ENCODE results near the gene PDZK1. TPM values are rescaled to one million over a fixed set of nuclear protein-coding genes. Genes with fewer than 3 reads are reported as not detected.
"Not testable (repeated sequence)": the region's sequence is repeated elsewhere in the genome, so short reads cannot be mapped to it uniquely, and the experiment has no call there.

PDZK1 gene
- total RNA-seq, 1 donor from 2014 or later, result under 0.01 TPM

DNA sequence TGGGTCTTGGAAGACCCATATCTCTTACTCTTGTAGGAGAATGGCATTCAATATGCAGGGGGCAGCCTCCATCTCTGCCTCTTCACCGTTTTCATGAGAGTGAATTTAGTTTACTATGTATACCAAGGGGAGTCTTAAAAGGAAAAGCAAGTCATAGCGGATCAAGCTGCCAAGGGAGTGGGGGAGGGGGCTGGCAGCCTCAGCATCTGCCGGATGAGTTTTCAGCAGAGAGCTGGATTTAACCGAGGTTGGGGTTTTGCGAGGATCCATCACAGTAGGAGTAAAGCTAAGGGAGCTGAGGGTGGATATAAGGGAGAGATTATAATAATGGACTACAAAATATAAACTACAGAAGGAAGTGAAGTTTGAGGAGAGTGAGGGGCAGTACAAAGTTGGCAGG is 22.0 kb upstream of the PDZK1 start:
- H3K27ac ChIP-seq (ENCODE audit: low read depth, low read length), result no peak overlapping the region
- no peak overlapping the region for H3K4me3 ChIP-seq (ENCODE audit: low read length in 3 of 3)
- H3K9ac ChIP-seq (ENCODE audit: low read depth in 1 of 3, low read length in 3 of 3), result no peak overlapping the region
- no peaks in the 10 kb centered on the region for H3K4me1 ChIP-seq (ENCODE audit: control insufficient read depth in 3 of 3, insufficient read depth in 3 of 3, low read length in 3 of 3)
- H3K36me3 ChIP-seq (ENCODE audit: control insufficient read depth in 3 of 3, insufficient read depth in 3 of 3, low read length in 3 of 3), result no peaks in the 10 kb centered on the region
- no peaks in the 10 kb centered on the region for H3K9me3 ChIP-seq (ENCODE audit: control insufficient read depth in 3 of 3, low read length in 3 of 3)
- peaks cover 0 to 3% (median 0%) of the 10 kb centered on the region in 3 donors for H3K27me3 ChIP-seq (ENCODE audit: control insufficient read depth in 3 of 3, insufficient read depth in 3 of 3, low read length in 3 of 3)

DNA sequence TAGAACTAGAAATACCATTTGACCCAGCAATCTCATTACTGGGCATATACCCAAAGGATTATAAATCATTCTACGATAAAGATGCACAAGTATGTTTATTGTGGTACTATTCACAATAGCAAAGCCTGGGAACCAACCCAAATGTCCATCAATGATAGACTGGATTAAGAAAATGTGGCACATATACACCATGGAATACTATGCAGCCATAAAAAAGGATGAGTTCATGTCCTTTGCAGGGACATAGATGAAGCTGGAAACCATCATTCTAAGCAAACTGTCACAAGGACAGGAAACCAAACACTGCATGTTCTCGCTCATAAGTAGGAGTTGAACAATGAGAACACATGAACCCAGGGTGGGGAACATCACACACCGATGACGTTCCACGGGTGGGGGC is 19.0 kb upstream of the PDZK1 start:
- H3K4me3 ChIP-seq (ENCODE audit: low read length in 3 of 3); H3K27ac ChIP-seq (ENCODE audit: low read depth, low read length); H3K36me3 ChIP-seq (ENCODE audit: control insufficient read depth in 3 of 3, insufficient read depth in 3 of 3, low read length in 3 of 3); H3K27me3 ChIP-seq (ENCODE audit: control insufficient read depth in 3 of 3, insufficient read depth in 3 of 3, low read length in 3 of 3); H3K9me3 ChIP-seq (ENCODE audit: control insufficient read depth in 3 of 3, low read length in 3 of 3); H3K9ac ChIP-seq (ENCODE audit: low read depth in 1 of 3, low read length in 3 of 3); H3K4me1 ChIP-seq (ENCODE audit: control insufficient read depth in 3 of 3, insufficient read depth in 3 of 3, low read length in 3 of 3): not testable (repeated sequence)

DNA sequence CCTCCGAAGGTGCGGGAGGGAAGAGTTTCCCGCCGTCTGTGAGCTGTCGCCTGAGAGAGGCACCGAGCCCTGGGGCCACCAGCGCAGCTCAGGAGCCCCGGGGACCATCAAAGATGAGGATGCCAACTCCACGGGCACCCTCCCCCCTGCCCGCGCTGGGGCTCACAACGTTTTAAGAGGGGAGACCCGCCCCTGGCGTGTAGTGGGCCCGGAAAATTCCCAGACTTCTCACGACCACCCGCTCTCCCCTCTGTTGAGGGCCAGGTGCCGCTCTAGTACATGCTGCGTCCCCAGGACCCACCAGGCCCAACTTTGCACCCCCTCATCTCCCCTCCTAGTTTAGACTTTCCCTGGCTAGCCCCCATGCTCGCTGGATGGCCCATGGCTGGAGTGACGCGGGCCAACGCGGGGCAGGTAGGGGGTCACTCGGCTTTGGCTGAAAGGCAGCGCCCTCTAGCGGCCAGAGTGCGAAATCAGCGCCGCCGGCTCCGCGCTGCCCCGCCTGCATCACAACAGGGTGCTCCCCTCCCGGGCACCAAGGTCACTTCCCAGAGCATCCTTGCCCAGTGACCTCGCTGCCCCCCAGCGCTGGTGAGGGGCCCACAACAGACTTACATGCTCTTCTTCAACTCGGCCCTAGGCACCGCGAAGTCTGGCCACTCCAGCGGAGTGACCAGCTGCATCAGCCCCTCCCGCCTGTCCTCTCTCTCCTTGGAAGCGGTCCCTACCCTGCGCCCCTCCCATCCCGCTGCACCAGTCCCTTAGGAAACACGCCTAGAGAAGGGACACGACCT is 13.9 kb upstream of the PDZK1 start:
- Histone ChIP-seq H3K36me3 (ENCODE audit: control insufficient read depth in 3 of 3, insufficient read depth in 3 of 3, low read length in 3 of 3) (no peaks in the 10 kb centered on the region), H3K9me3 (ENCODE audit: control insufficient read depth in 3 of 3, low read length in 3 of 3) (no peaks in the 10 kb centered on the region), H3K9ac (ENCODE audit: low read depth in 1 of 3, low read length in 3 of 3) (peak overlapping the region in 1 of 3 donors; percentile 64), H3K27me3 (ENCODE audit: control insufficient read depth in 3 of 3, insufficient read depth in 3 of 3, low read length in 3 of 3) (peaks cover 0 to 11% (median 3%) of the 10 kb centered on the region in 3 donors), H3K4me3 (ENCODE audit: low read length in 3 of 3) (peak overlapping the region; percentile 63 to 69 (median 66)), H3K4me1 (ENCODE audit: control insufficient read depth in 3 of 3, insufficient read depth in 3 of 3, low read length in 3 of 3) (peaks cover 5 to 10% (median 10%) of the 10 kb centered on the region in 3 donors), H3K27ac (ENCODE audit: low read depth, low read length) (no peak overlapping the region)

DNA sequence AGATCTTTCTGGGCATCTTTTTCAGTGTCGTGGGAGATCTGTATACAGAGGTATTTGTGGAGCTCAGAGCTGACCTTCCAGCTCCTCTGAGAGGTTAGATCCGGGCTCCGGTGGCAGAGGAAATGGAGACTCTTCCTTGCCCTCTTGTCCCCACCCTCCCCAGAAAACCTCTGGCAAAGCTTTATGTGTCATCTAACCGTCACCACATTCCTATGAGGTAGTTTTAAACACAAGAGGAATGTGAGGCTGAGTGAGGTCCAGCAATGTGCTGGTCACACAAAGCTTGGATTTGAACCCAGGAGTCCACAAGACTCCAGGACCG is 13.3 kb upstream of the PDZK1 start:
- no peak overlapping the region for H3K27ac ChIP-seq (ENCODE audit: low read depth, low read length)
- peak overlapping the region; percentile 63 to 69 (median 66) for H3K4me3 ChIP-seq (ENCODE audit: low read length in 3 of 3)
- peaks cover 5 to 10% (median 10%) of the 10 kb centered on the region in 3 donors for H3K4me1 ChIP-seq (ENCODE audit: control insufficient read depth in 3 of 3, insufficient read depth in 3 of 3, low read length in 3 of 3)
- no peaks in the 10 kb centered on the region for H3K9me3 ChIP-seq (ENCODE audit: control insufficient read depth in 3 of 3, low read length in 3 of 3)
- H3K9ac ChIP-seq (ENCODE audit: low read depth in 1 of 3, low read length in 3 of 3), result peak overlapping the region in 1 of 3 donors; percentile 64
- no peaks in the 10 kb centered on the region for H3K36me3 ChIP-seq (ENCODE audit: control insufficient read depth in 3 of 3, insufficient read depth in 3 of 3, low read length in 3 of 3)
- H3K27me3 ChIP-seq (ENCODE audit: control insufficient read depth in 3 of 3, insufficient read depth in 3 of 3, low read length in 3 of 3), result peaks cover 0 to 11% (median 3%) of the 10 kb centered on the region in 3 donors

DNA sequence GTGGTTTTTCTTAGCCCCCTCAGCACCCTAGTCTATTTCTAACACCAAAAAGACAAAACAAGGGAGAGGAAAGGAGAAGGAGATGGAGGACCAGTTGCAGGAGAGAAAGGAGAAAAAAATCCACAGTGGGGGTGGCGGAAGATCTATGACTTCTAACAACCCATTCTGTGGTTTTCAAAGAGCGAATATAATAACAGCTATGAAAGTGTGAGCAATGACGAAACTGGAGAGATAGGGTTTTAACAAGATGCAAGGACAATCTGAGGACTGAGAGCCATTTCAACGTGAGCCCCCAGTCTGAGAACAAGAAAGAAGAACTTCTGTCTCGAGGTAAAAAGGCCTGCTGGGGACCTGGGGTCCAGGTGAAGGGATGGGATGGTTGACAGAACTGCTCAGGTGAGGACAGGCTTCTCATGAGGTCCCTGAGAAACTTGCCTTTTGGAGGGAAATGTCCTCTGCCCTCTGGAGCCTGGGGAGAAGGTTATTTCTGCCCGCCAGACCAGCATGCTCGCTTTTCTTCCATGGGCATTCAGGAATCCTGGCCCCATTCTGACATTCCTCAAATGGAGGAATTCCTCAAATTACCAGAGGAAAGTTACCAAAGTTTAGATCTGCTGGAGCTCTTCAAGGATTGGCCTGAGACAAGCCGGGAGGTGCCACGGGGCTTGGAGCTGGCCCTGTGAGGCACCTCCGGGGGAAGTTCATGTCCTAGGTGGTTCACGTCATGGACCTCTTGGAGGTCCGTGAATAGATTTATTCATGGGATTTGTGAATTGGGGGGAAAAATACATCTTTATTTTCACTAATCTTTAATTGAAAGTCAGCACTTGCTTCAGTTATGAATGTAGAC is 12.3 kb upstream of the PDZK1 start, which contains the start of gene CD160:
Gene CD160, plus strand, starts transcription at position 270 of the 850 bp plus-strand sequence. CDS start 8,829 bp downstream, outside the sequence.
- Histone ChIP-seq H3K27me3 (ENCODE audit: control insufficient read depth in 3 of 3, insufficient read depth in 3 of 3, low read length in 3 of 3) (peaks cover 0 to 11% (median 3%) of the 10 kb centered on the region in 3 donors), H3K27ac (ENCODE audit: low read depth, low read length) (no peak within 1 kb of the TSS), H3K4me3 (ENCODE audit: low read length in 3 of 3) (no peak within 1 kb of the TSS), H3K9ac (ENCODE audit: low read depth in 1 of 3, low read length in 3 of 3) (no peak within 1 kb of the TSS), H3K36me3 (ENCODE audit: control insufficient read depth in 3 of 3, insufficient read depth in 3 of 3, low read length in 3 of 3) (no peaks in the 10 kb centered on the region), H3K4me1 (ENCODE audit: control insufficient read depth in 3 of 3, insufficient read depth in 3 of 3, low read length in 3 of 3) (peaks cover 5 to 10% (median 10%) of the 10 kb centered on the region in 3 donors), H3K9me3 (ENCODE audit: control insufficient read depth in 3 of 3, low read length in 3 of 3) (no peaks in the 10 kb centered on the region)

DNA sequence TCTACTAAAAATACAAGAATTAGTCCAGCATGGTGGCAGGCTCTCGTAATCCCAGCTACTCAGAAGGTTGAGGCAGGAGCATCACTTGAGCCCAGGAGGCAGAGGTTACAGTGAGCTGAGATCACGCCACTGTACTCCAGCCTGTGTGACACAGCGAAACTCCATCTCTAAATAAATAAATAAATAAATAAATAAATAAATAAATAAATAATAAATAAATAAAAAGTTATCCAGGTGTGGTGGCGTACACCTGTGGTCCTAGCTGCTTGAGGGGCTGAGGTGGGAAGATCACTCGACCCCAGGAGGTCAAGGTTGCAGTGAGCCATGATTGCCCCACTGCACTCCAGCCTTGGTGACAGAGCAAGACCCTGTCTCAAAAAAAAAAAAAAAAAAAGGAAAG is 11.3 kb upstream of the PDZK1 start:
- Histone ChIP-seq H3K4me1 (ENCODE audit: control insufficient read depth in 3 of 3, insufficient read depth in 3 of 3, low read length in 3 of 3) (peaks cover 5 to 10% (median 10%) of the 10 kb centered on the region in 3 donors), H3K27me3 (ENCODE audit: control insufficient read depth in 3 of 3, insufficient read depth in 3 of 3, low read length in 3 of 3) (peaks cover 0 to 11% (median 3%) of the 10 kb centered on the region in 3 donors)
- H3K36me3 ChIP-seq (ENCODE audit: control insufficient read depth in 3 of 3, insufficient read depth in 3 of 3, low read length in 3 of 3); H3K27ac ChIP-seq (ENCODE audit: low read depth, low read length); H3K4me3 ChIP-seq (ENCODE audit: low read length in 3 of 3); H3K9ac ChIP-seq (ENCODE audit: low read depth in 1 of 3, low read length in 3 of 3); H3K9me3 ChIP-seq (ENCODE audit: control insufficient read depth in 3 of 3, low read length in 3 of 3): not testable (repeated sequence)

DNA sequence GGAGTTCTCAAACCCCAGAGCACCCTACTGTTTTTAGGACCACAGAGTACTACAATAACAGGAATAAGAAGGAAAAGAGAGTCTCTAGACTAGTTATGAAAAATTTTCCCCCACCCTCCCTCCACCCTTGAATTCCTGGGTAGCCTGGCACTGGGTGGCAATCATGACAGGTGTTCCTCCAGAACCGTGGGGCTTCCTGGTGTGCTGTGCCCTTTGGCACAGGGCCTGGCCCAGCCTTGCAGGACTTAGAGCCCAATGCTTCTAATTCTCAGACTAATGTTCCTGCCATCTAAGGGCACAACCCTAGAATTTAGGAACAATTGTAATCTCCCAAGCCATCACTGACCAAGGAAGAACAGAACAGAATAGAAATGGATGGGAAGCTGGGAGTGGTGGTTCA is 10.7 kb upstream of the PDZK1 start:
- Histone ChIP-seq H3K4me3 (ENCODE audit: low read length in 3 of 3) (no peak overlapping the region), H3K4me1 (ENCODE audit: control insufficient read depth in 3 of 3, insufficient read depth in 3 of 3, low read length in 3 of 3) (peaks cover 5 to 10% (median 10%) of the 10 kb centered on the region in 3 donors), H3K36me3 (ENCODE audit: control insufficient read depth in 3 of 3, insufficient read depth in 3 of 3, low read length in 3 of 3) (no peaks in the 10 kb centered on the region), H3K27me3 (ENCODE audit: control insufficient read depth in 3 of 3, insufficient read depth in 3 of 3, low read length in 3 of 3) (peaks cover 0 to 11% (median 3%) of the 10 kb centered on the region in 3 donors), H3K9ac (ENCODE audit: low read depth in 1 of 3, low read length in 3 of 3) (no peak overlapping the region), H3K27ac (ENCODE audit: low read depth, low read length) (no peak overlapping the region), H3K9me3 (ENCODE audit: control insufficient read depth in 3 of 3, low read length in 3 of 3) (no peaks in the 10 kb centered on the region)

DNA sequence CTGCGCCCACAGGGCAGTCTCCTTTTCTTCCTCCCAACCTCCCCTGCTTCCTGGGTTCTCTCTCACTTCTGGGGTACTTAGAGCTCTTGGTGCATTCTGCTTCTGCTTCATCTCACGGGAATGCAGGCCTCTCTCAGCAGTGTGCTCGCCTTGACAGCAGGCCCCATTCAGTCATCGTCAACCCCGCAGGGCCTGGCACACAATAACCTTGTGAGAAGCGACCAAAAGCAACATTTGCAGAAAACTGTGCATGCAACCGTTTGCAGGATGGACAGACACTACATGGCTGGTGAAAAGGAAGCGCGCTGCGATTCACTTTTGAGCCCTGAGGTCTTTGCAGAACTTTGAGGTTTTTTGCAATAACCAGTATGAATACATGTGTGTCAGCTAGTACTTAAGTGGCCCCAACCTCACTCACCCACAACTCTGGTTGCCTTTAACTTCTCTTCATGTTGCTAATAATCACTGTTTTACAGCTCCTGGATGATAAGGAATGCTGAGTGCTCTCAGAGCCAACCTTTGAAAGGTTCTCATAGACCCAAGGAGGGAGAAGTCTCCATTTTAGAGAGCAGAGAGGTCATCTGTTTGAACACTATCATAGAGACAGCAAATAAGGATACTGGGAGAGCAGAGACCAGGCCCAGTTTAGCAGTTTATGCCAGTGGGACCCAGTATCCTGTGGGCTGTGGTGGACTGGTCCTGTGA is 9.6 kb upstream of the PDZK1 start:
- Histone ChIP-seq H3K27me3 (ENCODE audit: control insufficient read depth in 3 of 3, insufficient read depth in 3 of 3, low read length in 3 of 3) (peaks cover 0 to 11% (median 3%) of the 10 kb centered on the region in 3 donors), H3K4me1 (ENCODE audit: control insufficient read depth in 3 of 3, insufficient read depth in 3 of 3, low read length in 3 of 3) (peaks cover 5 to 10% (median 10%) of the 10 kb centered on the region in 3 donors), H3K27ac (ENCODE audit: low read depth, low read length) (no peak overlapping the region), H3K36me3 (ENCODE audit: control insufficient read depth in 3 of 3, insufficient read depth in 3 of 3, low read length in 3 of 3) (no peaks in the 10 kb centered on the region), H3K9ac (ENCODE audit: low read depth in 1 of 3, low read length in 3 of 3) (no peak overlapping the region), H3K9me3 (ENCODE audit: control insufficient read depth in 3 of 3, low read length in 3 of 3) (no peaks in the 10 kb centered on the region), H3K4me3 (ENCODE audit: low read length in 3 of 3) (no peak overlapping the region)

DNA sequence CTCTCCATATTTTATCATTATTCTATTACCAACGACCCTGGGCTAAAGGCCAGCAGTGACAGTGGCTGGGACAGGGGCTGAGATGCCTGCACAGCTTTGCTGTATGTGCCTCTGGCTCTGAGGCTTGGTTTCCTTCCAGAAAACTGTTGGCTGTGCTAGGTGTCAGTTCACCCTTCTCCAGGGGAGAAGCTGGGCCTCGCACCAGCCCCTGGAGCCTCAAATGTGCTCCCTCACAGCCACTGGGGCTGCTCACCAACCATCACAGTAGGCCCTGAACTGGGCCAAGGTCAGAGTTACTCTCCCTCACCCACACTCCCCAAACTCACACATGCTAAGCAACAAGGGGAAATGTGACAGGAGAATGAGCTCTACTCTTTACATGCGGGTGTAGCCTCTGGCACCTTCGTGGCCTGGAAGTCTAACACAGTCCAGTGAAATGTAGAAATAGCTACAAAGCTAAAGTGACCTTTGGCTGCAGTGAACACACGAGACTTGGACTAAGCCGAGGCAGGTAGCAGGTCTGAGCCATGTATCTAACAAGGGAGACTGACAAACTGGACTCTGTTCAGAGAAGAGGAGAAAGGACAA is 7.5 kb upstream of the PDZK1 start:
- Histone ChIP-seq H3K9ac (ENCODE audit: low read depth in 1 of 3, low read length in 3 of 3) (no peak overlapping the region), H3K9me3 (ENCODE audit: control insufficient read depth in 3 of 3, low read length in 3 of 3) (no peaks in the 10 kb centered on the region), H3K4me3 (ENCODE audit: low read length in 3 of 3) (no peak overlapping the region), H3K27me3 (ENCODE audit: control insufficient read depth in 3 of 3, insufficient read depth in 3 of 3, low read length in 3 of 3) (no peaks in the 10 kb centered on the region), H3K36me3 (ENCODE audit: control insufficient read depth in 3 of 3, insufficient read depth in 3 of 3, low read length in 3 of 3) (no peaks in the 10 kb centered on the region), H3K4me1 (ENCODE audit: control insufficient read depth in 3 of 3, insufficient read depth in 3 of 3, low read length in 3 of 3) (no peaks in the 10 kb centered on the region), H3K27ac (ENCODE audit: low read depth, low read length) (no peak overlapping the region)
